ENCODE measurements around the gene EPHA3. TPM values are rescaled to one million over a fixed set of nuclear protein-coding genes. Genes with fewer than 3 reads are reported as not detected.
A peak's percentile ranks its signal among the peaks of the same experiment; 100 is the strongest.

The EPHA3 gene
- 0.98 and 6.1 TPM in 2 replicates for total RNA-seq (ENCODE audit: low replicate concordance)

DNA sequence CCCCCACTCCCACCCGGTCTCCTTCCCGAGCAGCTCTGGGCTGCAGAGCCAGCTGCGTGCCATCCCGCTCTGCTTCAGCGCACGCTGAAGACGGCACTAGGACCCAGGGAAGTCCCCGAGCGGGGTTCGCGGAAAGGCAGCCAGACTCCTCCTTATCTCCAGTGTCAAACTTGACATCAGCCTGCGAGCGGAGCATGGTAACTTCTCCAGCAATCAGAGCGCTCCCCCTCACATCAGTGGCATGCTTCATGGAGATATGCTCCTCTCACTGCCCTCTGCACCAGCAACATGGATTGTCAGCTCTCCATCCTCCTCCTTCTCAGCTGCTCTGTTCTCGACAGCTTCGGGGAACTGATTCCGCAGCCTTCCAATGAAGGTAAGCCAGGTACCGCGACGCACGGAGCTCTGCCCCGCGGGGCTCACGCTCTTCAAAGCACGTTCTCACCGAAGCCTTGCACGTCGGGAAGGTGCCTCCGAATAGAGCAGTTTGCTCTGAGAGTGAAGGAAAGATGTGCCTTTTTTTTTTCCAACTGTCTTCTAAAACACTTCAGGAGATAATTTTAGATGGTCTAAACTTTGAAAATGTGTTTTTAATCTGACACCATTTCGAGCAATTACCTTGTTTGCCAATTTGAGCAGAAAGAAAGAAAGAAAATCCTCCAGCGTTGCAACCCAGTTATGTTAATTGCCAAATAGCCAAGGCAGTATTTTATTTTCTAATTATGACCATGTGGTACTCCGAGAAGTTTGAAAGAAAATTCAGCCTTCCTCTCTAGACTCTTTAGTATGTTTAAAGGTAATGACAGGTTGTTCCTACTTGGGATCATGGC is at the start of gene EPHA3:
Gene EPHA3, plus strand, starts transcription at position 161 of the 830 bp plus-strand sequence. Its CDS starts 128 bp downstream, at position 289.
- TF ChIP-seq, protein P1, sequence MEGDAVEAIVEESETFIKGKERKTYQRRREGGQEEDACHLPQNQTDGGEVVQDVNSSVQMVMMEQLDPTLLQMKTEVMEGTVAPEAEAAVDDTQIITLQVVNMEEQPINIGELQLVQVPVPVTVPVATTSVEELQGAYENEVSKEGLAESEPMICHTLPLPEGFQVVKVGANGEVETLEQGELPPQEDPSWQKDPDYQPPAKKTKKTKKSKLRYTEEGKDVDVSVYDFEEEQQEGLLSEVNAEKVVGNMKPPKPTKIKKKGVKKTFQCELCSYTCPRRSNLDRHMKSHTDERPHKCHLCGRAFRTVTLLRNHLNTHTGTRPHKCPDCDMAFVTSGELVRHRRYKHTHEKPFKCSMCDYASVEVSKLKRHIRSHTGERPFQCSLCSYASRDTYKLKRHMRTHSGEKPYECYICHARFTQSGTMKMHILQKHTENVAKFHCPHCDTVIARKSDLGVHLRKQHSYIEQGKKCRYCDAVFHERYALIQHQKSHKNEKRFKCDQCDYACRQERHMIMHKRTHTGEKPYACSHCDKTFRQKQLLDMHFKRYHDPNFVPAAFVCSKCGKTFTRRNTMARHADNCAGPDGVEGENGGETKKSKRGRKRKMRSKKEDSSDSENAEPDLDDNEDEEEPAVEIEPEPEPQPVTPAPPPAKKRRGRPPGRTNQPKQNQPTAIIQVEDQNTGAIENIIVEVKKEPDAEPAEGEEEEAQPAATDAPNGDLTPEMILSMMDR (IDR thresholded peaks at IDR 0.05; ENCODE audit: insufficient read depth, low read length): no peak
- peak; percentile 46 for DNase-seq (ENCODE audit: low read depth)

DNA sequence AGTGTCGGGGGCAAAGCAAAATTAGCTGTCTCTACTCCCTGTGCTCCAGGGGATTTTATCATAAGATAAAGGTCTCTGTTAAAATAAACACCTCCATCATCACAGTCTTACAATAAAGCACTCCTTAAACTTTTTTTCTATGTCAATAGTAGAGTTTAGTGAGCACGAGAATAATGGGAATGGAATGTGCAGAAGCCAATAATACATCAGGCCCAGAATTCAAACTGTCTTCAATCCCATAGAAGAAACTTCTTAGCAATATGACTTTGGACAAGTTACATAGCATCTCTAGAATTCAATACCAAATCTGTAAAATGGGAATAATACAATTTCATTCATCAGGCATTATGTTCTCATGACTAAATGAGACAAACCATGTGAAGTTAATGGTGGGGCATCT is 49.0 kb upstream of the EPHA3 start:
- no peak for DNase-seq (ENCODE audit: low read depth)
- TF ChIP-seq, protein P1 (IDR thresholded peaks at IDR 0.05; ENCODE audit: insufficient read depth, low read length): no peak
- H3K4me3 ChIP-seq (ENCODE audit: low read depth, low read length): no peak overlapping the region

More for the DNA sequence above, at the start of gene EPHA3:
- peak within 1 kb of the TSS; percentile 61 for H3K4me3 ChIP-seq (ENCODE audit: low read depth, low read length)

DNA sequence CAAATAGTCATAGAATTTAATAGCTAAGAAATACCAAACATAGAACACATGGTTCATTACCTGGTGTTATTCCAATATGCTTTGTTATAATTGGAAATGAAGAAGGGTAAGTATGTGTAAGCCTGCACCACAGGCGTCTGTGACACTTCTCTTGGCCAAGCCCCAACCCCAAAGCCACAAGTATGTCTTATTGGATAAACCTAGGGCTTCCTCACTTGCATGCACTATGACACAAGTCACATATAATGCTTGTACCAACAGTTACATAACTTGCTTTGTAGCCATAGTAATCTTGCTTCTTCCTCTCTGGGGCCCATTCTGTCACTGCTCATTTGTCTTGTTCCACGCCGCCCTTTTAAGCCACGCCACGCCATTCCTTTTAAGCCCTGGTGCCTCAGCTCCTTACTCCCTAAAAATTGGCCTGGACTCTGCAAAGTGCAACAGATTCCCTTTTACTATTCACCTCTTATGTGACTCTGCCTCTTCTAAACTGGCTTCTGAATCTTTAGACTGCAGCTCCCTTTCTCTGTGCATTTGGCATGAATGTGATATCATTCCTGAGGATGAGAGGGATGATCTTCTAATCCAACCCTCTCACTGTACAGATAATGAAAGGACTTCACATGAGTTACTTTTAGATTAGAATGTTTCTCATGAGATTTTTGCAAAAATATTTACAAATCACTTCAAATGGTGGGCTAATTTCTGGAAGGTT is 48.1 kb upstream of the EPHA3 start:
- DNase-seq (ENCODE audit: low read depth): peak; percentile 11
- TF ChIP-seq, protein P1 (IDR thresholded peaks at IDR 0.05; ENCODE audit: insufficient read depth, low read length): no peak
- H3K4me3 ChIP-seq (ENCODE audit: low read depth, low read length): no peak overlapping the region

DNA sequence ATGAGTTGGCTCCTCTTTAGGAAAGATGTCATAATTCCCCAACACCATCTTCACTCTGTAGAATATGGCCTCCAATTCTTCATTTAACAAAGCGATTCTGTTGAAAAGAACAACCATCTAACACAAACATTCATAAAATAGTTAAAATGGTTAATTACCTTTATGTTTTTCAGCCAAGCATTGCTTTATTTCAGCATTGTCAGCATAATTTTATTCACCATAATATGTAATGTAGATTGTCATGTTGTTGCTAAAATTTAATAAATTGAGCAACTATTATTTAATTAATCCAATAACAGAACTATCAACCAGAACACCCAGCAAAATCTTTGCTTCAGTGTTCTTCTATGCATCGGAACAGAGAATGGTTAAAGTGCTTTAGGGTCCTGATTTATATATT is 46.2 kb upstream of the EPHA3 start:
- TF ChIP-seq, protein P1 (IDR thresholded peaks at IDR 0.05; ENCODE audit: insufficient read depth, low read length): no peak
- H3K4me3 ChIP-seq (ENCODE audit: low read depth, low read length): no peak overlapping the region
- DNase-seq (ENCODE audit: low read depth): no peak

DNA sequence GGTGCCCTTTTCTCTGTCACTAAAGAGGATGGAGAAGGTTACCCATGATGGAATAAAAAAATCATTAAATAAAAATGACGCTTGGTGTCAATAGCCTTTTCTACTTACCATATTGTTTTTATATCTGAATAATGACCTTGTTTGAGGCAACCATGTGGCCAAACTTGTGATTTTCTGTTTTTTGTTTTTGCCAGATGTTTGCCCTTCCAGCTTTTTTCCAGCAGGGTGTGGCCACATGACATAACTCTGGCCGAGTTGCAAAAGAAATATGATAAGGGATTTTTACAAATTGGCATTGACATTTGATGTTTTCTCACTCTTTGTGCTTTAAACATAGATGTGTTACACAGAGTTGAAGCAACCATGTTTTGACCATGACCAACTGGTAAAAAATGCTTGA is 39.7 kb upstream of the EPHA3 start:
- H3K4me3 ChIP-seq (ENCODE audit: low read depth, low read length): no peak overlapping the region
- TF ChIP-seq, protein P1 (IDR thresholded peaks at IDR 0.05; ENCODE audit: insufficient read depth, low read length): no peak
- no peak for DNase-seq (ENCODE audit: low read depth)

DNA sequence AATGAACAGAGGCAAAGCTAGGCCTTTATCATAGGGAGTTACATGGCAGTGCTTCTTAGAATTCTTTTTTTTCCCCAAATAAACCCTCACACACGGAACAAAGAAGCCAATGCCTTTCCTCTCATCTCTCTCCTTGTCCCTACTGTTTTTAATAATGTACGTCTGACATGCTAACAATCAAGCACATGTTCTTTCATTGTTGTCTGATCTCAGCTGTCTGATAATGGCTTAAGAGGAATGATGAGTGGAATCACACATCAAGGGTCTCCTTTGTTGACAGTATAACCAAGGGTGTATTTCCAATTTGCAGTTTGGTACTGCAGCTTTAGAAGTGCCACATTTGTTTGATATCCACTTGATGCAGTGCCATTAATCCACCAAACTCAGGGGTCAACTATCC is 34.8 kb upstream of the EPHA3 start:
- DNase-seq (ENCODE audit: low read depth): no peak
- no peak overlapping the region for H3K4me3 ChIP-seq (ENCODE audit: low read depth, low read length)
- TF ChIP-seq, protein P1 (IDR thresholded peaks at IDR 0.05; ENCODE audit: insufficient read depth, low read length): no peak
